K562 (cell line): ENCODE measurements around the gene LSM11. TPM values are rescaled to one million over a fixed set of nuclear protein-coding genes. Genes with fewer than 3 reads are reported as not detected.

Experiments used
- CXXC5 ChIP-seq: fragments of 250-450 bp; sonication (Bioruptor Pico); IDR thresholded peaks from 2 replicates; pipeline ENCODE4 v1.8.0; 2022; ENCODE audit warnings: inconsistent platforms, mild to moderate bottlenecking, moderate library complexity
- FIP1L1 ChIP-seq: fragments of 200-400 bp; formaldehyde crosslinking; IDR thresholded peaks from 2 replicates; pipeline ENCODE4 v1.6.1; 2018; ENCODE audit warnings: mild to moderate bottlenecking, low read depth, low read length; ENCODE audit not compliant: poor library complexity, severe bottlenecking
- GABPA ChIP-seq: fragments of 200-800 bp; sonication (Bioruptor generic); conservative IDR thresholded peaks from 2 replicates; pipeline ENCODE4 v1.6.1; 2016; ENCODE audit warnings: low read depth, missing genetic modification characterization, missing compliant biosample characterization
- GABPB1 ChIP-seq: sonication (generic); formaldehyde crosslinking; IDR thresholded peaks from 2 replicates; pipeline ENCODE4 v1.8.0; 2022; ENCODE audit warnings: mild to moderate bottlenecking, missing genetic modification reagents
- HDGF ChIP-seq: fragments of 450-650 bp; IDR thresholded peaks from 2 replicates; pipeline ENCODE4 v1.6.1; 2016
- ILF3 ChIP-seq: fragments of 450-650 bp; IDR thresholded peaks from 2 replicates; pipeline ENCODE4 v1.6.1; 2018; ENCODE audit warnings: antibody characterized with exemption, mild to moderate bottlenecking, moderate library complexity, borderline replicate concordance
- JUND ChIP-seq, 2 experiments: IDR thresholded peaks; 2 replicates in 1 of 2; 3 replicates in 1 of 2; pipeline ENCODE4 v1.6.1; 2011; ENCODE audit warnings: borderline replicate concordance in 2 of 2, low read depth in 2 of 2, low read length in 2 of 2, improper control_type of control experiment in 1 of 2, missing biosample characterization in 1 of 2, missing genetic modification characterization in 1 of 2, missing genetic modification reagents in 1 of 2
- MIER1 ChIP-seq: fragments of 450-650 bp; IDR thresholded peaks from 2 replicates; pipeline ENCODE4 v1.6.1; 2016; ENCODE audit warnings: antibody characterized with exemption, mild to moderate bottlenecking, low read depth
- NELFE ChIP-seq: IDR thresholded peaks from 2 replicates; pipeline ENCODE4 v1.6.1; 2011; ENCODE audit warnings: mild to moderate bottlenecking; ENCODE audit not compliant: insufficient read depth, insufficient read length
- RB1 ChIP-seq: fragments of 450-650 bp; IDR thresholded peaks from 2 replicates; pipeline ENCODE4 v1.6.1; 2017; ENCODE audit warnings: low read depth, mild to moderate bottlenecking
- TAF1 ChIP-seq: IDR thresholded peaks from 2 replicates; pipeline ENCODE4 v1.6.1; 2011; ENCODE audit warnings: mild to moderate bottlenecking, low read length, moderate library complexity; ENCODE audit not compliant: insufficient read depth, control insufficient read depth, severe bottlenecking; ENCODE audit errors: extremely low read depth
- XRCC5 ChIP-seq: fragments of 200-400 bp; formaldehyde crosslinking; IDR thresholded peaks from 2 replicates; pipeline ENCODE4 v1.6.1; 2017; ENCODE audit warnings: low read depth, mild to moderate bottlenecking, low read length
- polyA plus RNA-seq, 8 experiments: library from polyadenylated mRNA; depleted of rRNA in 4 of 8; stranded (reverse) in 5 of 8; unstranded in 3 of 8; fragments of >200 nt; fragmentation: Nextera tagmentation in 2 of 8; fragmentation: Illumina TruSeq in 1 of 8; extraction: Ambion mirVana in 2 of 8; extraction: Trizol in 1 of 8; gene quantifications; 2 replicates each; pipeline versions ENCODE4 v1.2.1 to v1.2.3, GENCODE V29; 2011 to 2014; ENCODE audit warnings: inconsistent platforms in 1 of 8, missing spikeins in 1 of 8
- total RNA-seq, 7 experiments: library from RNA; depleted of rRNA in 6 of 7; stranded (reverse); fragments of >200 nt in 6 of 7; fragmentation: Illumina TruSeq in 2 of 7; extraction: Trizol in 2 of 7; gene quantifications; 2 replicates each; pipeline versions ENCODE4 v1.2.1 to v1.2.3, GENCODE V29; 2011 to 2021; ENCODE audit warnings: low replicate concordance in 1 of 7
- TF ChIP-seq, protein P1 (sequence below), 3 experiments: fragments of 200-800 bp in 1 of 3; fragments of 250-450 bp in 1 of 3; fragments of 450-650 bp in 1 of 3; sonication (Bioruptor Pico) in 1 of 3; sonication (Bioruptor generic) in 1 of 3; formaldehyde crosslinking in 1 of 3; IDR thresholded peaks; 2 replicates each; pipeline versions ENCODE4 v1.6.1 to v1.8.0; 2016 to 2022; ENCODE audit warnings: mild to moderate bottlenecking in 2 of 3, missing genetic modification characterization in 2 of 3, missing compliant biosample characterization in 1 of 3, moderate library complexity in 1 of 3
- TF ChIP-seq, protein P2 (sequence below): sonication (generic); formaldehyde crosslinking; IDR thresholded peaks from 2 replicates; pipeline ENCODE4 v1.8.1; 2023; ENCODE audit warnings: mild to moderate bottlenecking, missing genetic modification reagents
- TF ChIP-seq, protein P3 (sequence below): sonication (generic); formaldehyde crosslinking; IDR thresholded peaks from 2 replicates; pipeline ENCODE4 v1.8.0; 2023; ENCODE audit warnings: mild to moderate bottlenecking, missing genetic modification reagents

Gene LSM11
- total and polyA plus RNA-seq, 9 of the 15 experiments (the other 6 are each of a cell fraction or from before 2014, with no cell fraction given) = 1.8 to 9.4 (median 4.7) TPM

DNA sequence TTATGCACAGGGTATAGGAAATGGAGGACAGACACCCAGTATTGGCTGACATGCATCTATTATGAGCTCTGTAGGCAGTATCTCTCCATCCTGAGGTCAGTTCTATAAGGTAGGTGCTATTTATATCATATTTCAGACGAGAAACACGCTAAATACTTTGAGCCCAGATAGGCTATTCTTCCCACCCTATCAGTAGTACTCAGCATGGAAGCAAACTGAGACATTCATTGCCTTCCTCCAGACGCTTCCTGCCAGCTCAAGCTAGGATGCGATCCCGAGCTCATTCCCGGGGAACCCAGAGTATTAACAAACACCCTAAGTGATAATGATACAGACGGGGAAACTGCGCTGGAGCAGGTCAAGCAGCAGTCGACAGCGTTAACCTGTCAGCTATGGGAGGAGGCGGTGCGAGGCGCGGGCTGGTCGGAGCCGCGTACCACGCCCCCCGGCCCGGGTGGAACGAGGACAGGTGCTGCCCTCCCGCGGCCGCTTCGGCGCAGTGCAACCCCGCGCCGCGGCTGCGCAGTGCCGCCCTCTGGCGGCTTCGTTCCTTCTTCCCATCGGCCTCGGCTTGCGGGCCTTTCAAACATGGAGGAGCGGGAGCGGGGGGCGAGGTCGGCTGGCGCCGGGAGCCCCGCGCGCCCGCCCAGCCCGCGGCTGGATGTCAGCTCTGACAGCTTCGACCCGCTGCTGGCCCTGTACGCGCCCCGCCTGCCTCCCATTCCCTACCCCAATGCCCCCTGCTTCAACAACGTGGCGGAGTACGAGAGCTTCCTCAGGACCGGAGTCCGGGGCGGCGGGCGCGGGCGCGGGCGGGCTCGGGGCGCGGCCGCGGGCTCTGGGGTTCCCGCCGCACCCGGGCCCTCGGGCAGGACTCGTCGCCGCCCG lies at the start of gene LSM11 (continued):
- TF ChIP-seq, protein P1, sequence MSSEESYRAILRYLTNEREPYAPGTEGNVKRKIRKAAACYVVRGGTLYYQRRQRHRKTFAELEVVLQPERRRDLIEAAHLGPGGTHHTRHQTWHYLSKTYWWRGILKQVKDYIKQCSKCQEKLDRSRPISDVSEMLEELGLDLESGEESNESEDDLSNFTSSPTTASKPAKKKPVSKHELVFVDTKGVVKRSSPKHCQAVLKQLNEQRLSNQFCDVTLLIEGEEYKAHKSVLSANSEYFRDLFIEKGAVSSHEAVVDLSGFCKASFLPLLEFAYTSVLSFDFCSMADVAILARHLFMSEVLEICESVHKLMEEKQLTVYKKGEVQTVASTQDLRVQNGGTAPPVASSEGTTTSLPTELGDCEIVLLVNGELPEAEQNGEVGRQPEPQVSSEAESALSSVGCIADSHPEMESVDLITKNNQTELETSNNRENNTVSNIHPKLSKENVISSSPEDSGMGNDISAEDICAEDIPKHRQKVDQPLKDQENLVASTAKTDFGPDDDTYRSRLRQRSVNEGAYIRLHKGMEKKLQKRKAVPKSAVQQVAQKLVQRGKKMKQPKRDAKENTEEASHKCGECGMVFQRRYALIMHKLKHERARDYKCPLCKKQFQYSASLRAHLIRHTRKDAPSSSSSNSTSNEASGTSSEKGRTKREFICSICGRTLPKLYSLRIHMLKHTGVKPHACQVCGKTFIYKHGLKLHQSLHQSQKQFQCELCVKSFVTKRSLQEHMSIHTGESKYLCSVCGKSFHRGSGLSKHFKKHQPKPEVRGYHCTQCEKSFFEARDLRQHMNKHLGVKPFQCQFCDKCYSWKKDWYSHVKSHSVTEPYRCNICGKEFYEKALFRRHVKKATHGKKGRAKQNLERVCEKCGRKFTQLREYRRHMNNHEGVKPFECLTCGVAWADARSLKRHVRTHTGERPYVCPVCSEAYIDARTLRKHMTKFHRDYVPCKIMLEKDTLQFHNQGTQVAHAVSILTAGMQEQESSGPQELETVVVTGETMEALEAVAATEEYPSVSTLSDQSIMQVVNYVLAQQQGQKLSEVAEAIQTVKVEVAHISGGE (CRISPR knock-in tag; IDR thresholded peaks at IDR 0.05) = 0 out of 6 replicates have a peak, but pooled peaks of 1 of the 3 experiments have one; percentile 22
- TF ChIP-seq CXXC5 (CRISPR knock-in tag) (peak; percentile 74), XRCC5 (peak; percentile 83; the same call in 1 of the 2 replicates), ILF3 (peak; percentile 32; the same call in 1 of the 2 replicates), GABPB1 (CRISPR knock-in tag) (peak; percentile 60), GABPA (peak; percentile 15; the same call in 1 of the 2 replicates), RB1 (peak; percentile 96), TAF1 (peak; percentile 50), MIER1 (peak; percentile 22; the same call in 1 of the 2 replicates), JUND (IDR thresholded peaks at IDR 0.05; ENCODE audit: borderline replicate concordance, low read depth, low read length) (peak; percentile 66), JUND (tag; IDR thresholded peaks at IDR 0.05; ENCODE audit: borderline replicate concordance, low read depth, low read length) (no peak; the same call in 2 of the 3 replicates), FIP1L1 (peak; percentile 59), NELFE (no peak), HDGF (0 out of 2 replicates have a peak, but pooled peaks have one; percentile 38)
- TF ChIP-seq, protein P2, sequence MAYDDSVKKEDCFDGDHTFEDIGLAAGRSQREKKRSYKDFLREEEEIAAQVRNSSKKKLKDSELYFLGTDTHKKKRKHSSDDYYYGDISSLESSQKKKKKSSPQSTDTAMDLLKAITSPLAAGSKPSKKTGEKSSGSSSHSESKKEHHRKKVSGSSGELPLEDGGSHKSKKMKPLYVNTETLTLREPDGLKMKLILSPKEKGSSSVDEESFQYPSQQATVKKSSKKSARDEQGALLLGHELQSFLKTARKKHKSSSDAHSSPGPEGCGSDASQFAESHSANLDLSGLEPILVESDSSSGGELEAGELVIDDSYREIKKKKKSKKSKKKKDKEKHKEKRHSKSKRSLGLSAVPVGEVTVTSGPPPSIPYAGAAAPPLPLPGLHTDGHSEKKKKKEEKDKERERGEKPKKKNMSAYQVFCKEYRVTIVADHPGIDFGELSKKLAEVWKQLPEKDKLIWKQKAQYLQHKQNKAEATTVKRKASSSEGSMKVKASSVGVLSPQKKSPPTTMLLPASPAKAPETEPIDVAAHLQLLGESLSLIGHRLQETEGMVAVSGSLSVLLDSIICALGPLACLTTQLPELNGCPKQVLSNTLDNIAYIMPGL (CRISPR knock-in tag) = peak; percentile 92
- TF ChIP-seq, protein P3, sequence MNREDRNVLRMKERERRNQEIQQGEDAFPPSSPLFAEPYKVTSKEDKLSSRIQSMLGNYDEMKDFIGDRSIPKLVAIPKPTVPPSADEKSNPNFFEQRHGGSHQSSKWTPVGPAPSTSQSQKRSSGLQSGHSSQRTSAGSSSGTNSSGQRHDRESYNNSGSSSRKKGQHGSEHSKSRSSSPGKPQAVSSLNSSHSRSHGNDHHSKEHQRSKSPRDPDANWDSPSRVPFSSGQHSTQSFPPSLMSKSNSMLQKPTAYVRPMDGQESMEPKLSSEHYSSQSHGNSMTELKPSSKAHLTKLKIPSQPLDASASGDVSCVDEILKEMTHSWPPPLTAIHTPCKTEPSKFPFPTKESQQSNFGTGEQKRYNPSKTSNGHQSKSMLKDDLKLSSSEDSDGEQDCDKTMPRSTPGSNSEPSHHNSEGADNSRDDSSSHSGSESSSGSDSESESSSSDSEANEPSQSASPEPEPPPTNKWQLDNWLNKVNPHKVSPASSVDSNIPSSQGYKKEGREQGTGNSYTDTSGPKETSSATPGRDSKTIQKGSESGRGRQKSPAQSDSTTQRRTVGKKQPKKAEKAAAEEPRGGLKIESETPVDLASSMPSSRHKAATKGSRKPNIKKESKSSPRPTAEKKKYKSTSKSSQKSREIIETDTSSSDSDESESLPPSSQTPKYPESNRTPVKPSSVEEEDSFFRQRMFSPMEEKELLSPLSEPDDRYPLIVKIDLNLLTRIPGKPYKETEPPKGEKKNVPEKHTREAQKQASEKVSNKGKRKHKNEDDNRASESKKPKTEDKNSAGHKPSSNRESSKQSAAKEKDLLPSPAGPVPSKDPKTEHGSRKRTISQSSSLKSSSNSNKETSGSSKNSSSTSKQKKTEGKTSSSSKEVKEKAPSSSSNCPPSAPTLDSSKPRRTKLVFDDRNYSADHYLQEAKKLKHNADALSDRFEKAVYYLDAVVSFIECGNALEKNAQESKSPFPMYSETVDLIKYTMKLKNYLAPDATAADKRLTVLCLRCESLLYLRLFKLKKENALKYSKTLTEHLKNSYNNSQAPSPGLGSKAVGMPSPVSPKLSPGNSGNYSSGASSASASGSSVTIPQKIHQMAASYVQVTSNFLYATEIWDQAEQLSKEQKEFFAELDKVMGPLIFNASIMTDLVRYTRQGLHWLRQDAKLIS (CRISPR knock-in tag) = peak; percentile 29; the same call in 1 of the 2 replicates
